Stimulated activated CD8-positive, alpha-beta memory T cell treated with anti-CD3 and anti-CD28 coated beads, Interleukin-15, amount 100 ng/mL, for 4 hours (primary cell): ENCODE measurements around the gene ACACB.
A peak's percentile ranks its signal among the peaks of the same experiment; 100 is the strongest.
"Not testable (repeated sequence)": the region's sequence is repeated elsewhere in the genome, so short reads cannot be mapped to it uniquely, and the experiment has no call there.

Source experiments
- DNase-seq, 2 donors: peaks; one replicate each; pipeline ENCODE4 v3.0.0-alpha.2; 2020; ENCODE audit warnings: low read depth in 2 of 2

ACACB gene

GRCh38 chr12:109140560-109140959 lies 24.2 kb downstream of the ACACB start:
- DNase-seq: no peak

- no peak for DNase-seq
Measured at GRCh38 chr12:109144224-109144623, 27.8 kb downstream of the ACACB start.

GRCh38 chr12:109147126-109147525 lies 30.7 kb downstream of the ACACB start:
- DNase-seq: not testable (repeated sequence)

- DNase-seq: no peak
Measured at GRCh38 chr12:109147954-109148353, 31.6 kb downstream of the ACACB start.

- no peak for DNase-seq
Measured at GRCh38 chr12:109150124-109150640, 33.8 kb downstream of the ACACB start.

GRCh38 chr12:109151457-109151856 lies 35.1 kb downstream of the ACACB start:
- DNase-seq: no peak

GRCh38 chr12:109153821-109154441 lies 37.5 kb downstream of the ACACB start:
- DNase-seq: no peak

- DNase-seq: peak; percentile 50 to 63
Measured at GRCh38 chr12:109154451-109155438, 38.4 kb downstream of the ACACB start.

- DNase-seq: no peak
Measured at GRCh38 chr12:109156036-109156435, 39.6 kb downstream of the ACACB start.

GRCh38 chr12:109156586-109156985 lies 40.2 kb downstream of the ACACB start:
- DNase-seq: no peak

GRCh38 chr12:109157986-109158385 lies 41.6 kb downstream of the ACACB start:
- no peak for DNase-seq

GRCh38 chr12:109160433-109160832 lies 44.0 kb downstream of the ACACB start:
- no peak for DNase-seq

- no peak for DNase-seq
Measured at GRCh38 chr12:109160873-109161272, 44.5 kb downstream of the ACACB start.

GRCh38 chr12:109162551-109162950 lies 46.2 kb downstream of the ACACB start:
- DNase-seq: no peak

GRCh38 chr12:109163167-109163566 lies 46.8 kb downstream of the ACACB start:
- DNase-seq: no peak

- DNase-seq: no peak
Measured at GRCh38 chr12:109165599-109165998, 49.2 kb downstream of the ACACB start.

GRCh38 chr12:109166371-109166770 lies 50.0 kb downstream of the ACACB start:
- DNase-seq: no peak

- no peak for DNase-seq
Measured at GRCh38 chr12:109167781-109168180, 51.4 kb downstream of the ACACB start.

- DNase-seq: no peak
Measured at GRCh38 chr12:109169262-109169661, 52.9 kb downstream of the ACACB start.

- no peak for DNase-seq
Measured at GRCh38 chr12:109169686-109170085, 53.3 kb downstream of the ACACB start.

GRCh38 chr12:109170324-109170723 lies 53.9 kb downstream of the ACACB start:
- DNase-seq: no peak

GRCh38 chr12:109172787-109173186 lies 56.4 kb downstream of the ACACB start:
- not testable (repeated sequence) for DNase-seq
